ENCODE results near the gene SRRT.

GRCh38 chr7:100914208-100914878 lies 39.4 kb downstream of the SRRT start:
- TF ChIP-seq EZH2 (IDR thresholded peaks at IDR 0.05; ENCODE audit: low read length, missing control alignments) (no peak), CTCF (conservative IDR thresholded peaks at IDR 0.05 in 1 of 2, IDR thresholded peaks at IDR 0.05 in 1 of 2; ENCODE audit: low read depth in 1 of 2, low read length in 2 of 2) (no peak)

Measured in fibroblast of lung (primary cell).